Endothelial cell of umbilical vein (primary cell): ENCODE data around the gene H2AZ1. TPM values are rescaled to one million over a fixed set of nuclear protein-coding genes. Genes with fewer than 3 reads are reported as not detected.

Source experiments
- BruUV-seq: library from RNA; stranded (reverse); fragments of 400-500 nt; replicated peaks from 2 replicates; lab custom pipeline; 2021; lab: Mats Ljungman, UMichigan
- CTCF ChIA-PET: fragments of 300-600, 350-600 bp; sonication (Branson Sonifier 250); formaldehyde crosslinking; loops from one replicate; lab custom pipeline; 2021; ENCODE audit warnings: antibody characterized with exemption, inconsistent platforms; lab: Charles Lee
- POLR2A ChIA-PET: fragments of 300-600, 350-600 bp; sonication (Branson Sonifier 250); formaldehyde crosslinking; loops from one replicate; lab custom pipeline; 2021; ENCODE audit warnings: antibody characterized with exemption, inconsistent platforms; lab: Charles Lee
- DNase-seq: peaks from one replicate; pipeline ENCODE4 v3.0.0-alpha.2; 2011; ENCODE audit warnings: low read depth, low spot score
- FAIRE-seq: peaks from 2 replicates; lab custom pipeline; 2011; peaks lifted over from hg19 to GRCh38; lab: Jason Lieb, UNC
- H2AFZ ChIP-seq: 2 replicates; pipeline ENCODE4 v1.6.0; 2012; ENCODE audit warnings: low read depth, low read length, control low read depth, inconsistent platforms
- H3K27ac ChIP-seq: 2 replicates; pipeline ENCODE4 v1.5.1; 2011; ENCODE audit warnings: low read depth, mild to moderate bottlenecking, control low read depth, low read length, moderate library complexity; ENCODE audit not compliant: insufficient read depth
- H3K27me3 ChIP-seq, 2 experiments: 2 replicates each; pipeline versions ENCODE4 v1.6.0 to v1.6.1; 2011; ENCODE audit warnings: low read length in 2 of 2, mixed read lengths in 1 of 2; ENCODE audit not compliant: control insufficient read depth in 2 of 2, insufficient read depth in 2 of 2
- H3K36me3 ChIP-seq, 2 experiments: 2 replicates in 1 of 2; 3 replicates in 1 of 2; pipeline ENCODE4 v1.5.1; 2011; ENCODE audit warnings: low read length in 2 of 2, mild to moderate bottlenecking in 1 of 2, moderate library complexity in 1 of 2; ENCODE audit not compliant: control insufficient read depth in 2 of 2, insufficient read depth in 2 of 2; ENCODE audit errors: extremely low read depth in 1 of 2
- H3K4me1 ChIP-seq: 3 replicates; pipeline ENCODE4 v1.5.1; 2011; ENCODE audit warnings: mild to moderate bottlenecking, low read length; ENCODE audit not compliant: control insufficient read depth, insufficient read depth; ENCODE audit errors: extremely low read depth
- H3K4me2 ChIP-seq: 2 replicates; pipeline ENCODE4 v1.6.1; 2011; ENCODE audit warnings: low read length, control low read depth, mixed read lengths; ENCODE audit not compliant: insufficient read depth
- H3K4me3 ChIP-seq, 3 experiments: fragments of 200-600 bp in 1 of 3; sonication (generic), shearing (Covaris generic) in 1 of 3; replicated peaks in 1 of 3; 2 replicates each; pipeline ENCODE4 v1.5.1; 2011 to 2016; ENCODE audit warnings: control low read depth in 3 of 3, low read length in 3 of 3, mild to moderate bottlenecking in 2 of 3, inconsistent platforms in 1 of 3, low read depth in 1 of 3, moderate library complexity in 1 of 3; ENCODE audit not compliant: insufficient read depth in 1 of 3
- H3K79me2 ChIP-seq: 2 replicates; pipeline ENCODE4 v1.6.0; 2012; ENCODE audit warnings: low read length, inconsistent platforms; ENCODE audit not compliant: control insufficient read depth, insufficient read depth
- H3K9ac ChIP-seq: replicated peaks from 2 replicates; pipeline ENCODE3; 2011; ENCODE audit warnings: low read length, control low read depth; ENCODE audit not compliant: insufficient read depth; ENCODE audit errors: extremely low read depth
- H3K9me1 ChIP-seq: replicated peaks from 3 replicates; pipeline ENCODE4 v1.6.0; 2011; ENCODE audit warnings: mild to moderate bottlenecking, low read length; ENCODE audit not compliant: control insufficient read depth, insufficient read depth; ENCODE audit errors: extremely low read depth
- H3K9me3 ChIP-seq: replicated peaks from 2 replicates; pipeline ENCODE4 v1.5.1; 2012; ENCODE audit warnings: low read length, inconsistent platforms; ENCODE audit not compliant: control insufficient read depth, insufficient read depth
- H4K20me1 ChIP-seq: replicated peaks from 2 replicates; pipeline ENCODE3; 2011; ENCODE audit warnings: mild to moderate bottlenecking, low read length; ENCODE audit not compliant: control insufficient read depth, insufficient read depth; ENCODE audit errors: extremely low read depth
- EZH2 ChIP-seq: IDR thresholded peaks from 2 replicates; pipeline ENCODE4 v1.6.1; 2012; ENCODE audit warnings: borderline replicate concordance, low read depth, mild to moderate bottlenecking, moderate library complexity, low read length, inconsistent platforms; ENCODE audit not compliant: severe bottlenecking
- FOS ChIP-seq: IDR thresholded peaks from 2 replicates; pipeline ENCODE4 v1.6.1; 2011; ENCODE audit warnings: mild to moderate bottlenecking, low read length, moderate library complexity, borderline replicate concordance; ENCODE audit not compliant: insufficient read depth
- GATA2 ChIP-seq: IDR thresholded peaks from 2 replicates; pipeline ENCODE4 v1.7.0; 2011; ENCODE audit warnings: low read depth, mild to moderate bottlenecking, moderate library complexity, mixed read lengths, low read length; ENCODE audit not compliant: insufficient read length, insufficient read depth
- JUN ChIP-seq: IDR thresholded peaks from 2 replicates; pipeline ENCODE4 v1.6.1; 2011; ENCODE audit warnings: borderline replicate concordance, low read depth; ENCODE audit not compliant: insufficient read length, insufficient read depth
- MYC ChIP-seq: IDR thresholded peaks from one replicate; pipeline ENCODE4 v1.6.1; 2011; ENCODE audit warnings: mild to moderate bottlenecking, low read depth, low read length
- POLR2A ChIP-seq: IDR thresholded peaks from 2 replicates; pipeline ENCODE4 v1.6.1; 2012; ENCODE audit warnings: low read depth, mild to moderate bottlenecking, control low read depth, low read length
- POLR2AphosphoS5 ChIP-seq: IDR thresholded peaks from 2 replicates; pipeline ENCODE4 v1.6.1; 2012; ENCODE audit warnings: low read depth, mild to moderate bottlenecking, control low read depth, low read length, moderate library complexity; ENCODE audit not compliant: insufficient read depth
- dilution Hi-C: fragments of 300-500 bp; cut with MboI; formaldehyde crosslinking; loops from one replicate; pipeline ENCODE4 v1.15.0; 2019; ENCODE audit warnings: low sequenced_read_pairs; ENCODE audit not compliant: extremely low pct_ligation_motif_present
- intact Hi-C: fragments of 100-400 bp; cut with micrococcal nuclease; formaldehyde crosslinking; loops from one replicate; pipeline ENCODE4 v1.10.0; 2022
- polyA plus RNA-seq, 4 experiments: library from polyadenylated mRNA; depleted of rRNA in 3 of 4; stranded (reverse) in 3 of 4; unstranded in 1 of 4; fragments of >200 nt; gene quantifications; 2 replicates each; pipeline versions ENCODE4 v1.2.1 to v1.2.3, GENCODE V29; 2011 to 2012; ENCODE audit warnings: missing spikeins in 1 of 4
- total RNA-seq: library from RNA; stranded (reverse); gene quantifications from 2 replicates; pipeline ENCODE4 v1.2.3, GENCODE V29; 2021
- TF ChIP-seq, protein P1 (sequence below): IDR thresholded peaks from 2 replicates; pipeline ENCODE4 v1.6.1; 2011; ENCODE audit not compliant: insufficient read depth, insufficient read length
- TF ChIP-seq, protein P2 (sequence below), 2 donors: IDR thresholded peaks; 1 replicate in 1 of 2; 2 replicates in 1 of 2; pipeline ENCODE4 v1.5.1; 2011; ENCODE audit warnings: low read length in 2 of 2, mild to moderate bottlenecking in 2 of 2, moderate library complexity in 2 of 2, control low read depth in 1 of 2, inconsistent platforms in 1 of 2, low read depth in 1 of 2; ENCODE audit not compliant: insufficient read depth in 1 of 2; ENCODE audit errors: extremely low read depth in 1 of 2

Gene H2AZ1
- total and polyA plus RNA-seq, 2 donors (not counting 3 experiments of a cell fraction or from before 2014, with no cell fraction given): 682 to 715 TPM

DNA sequence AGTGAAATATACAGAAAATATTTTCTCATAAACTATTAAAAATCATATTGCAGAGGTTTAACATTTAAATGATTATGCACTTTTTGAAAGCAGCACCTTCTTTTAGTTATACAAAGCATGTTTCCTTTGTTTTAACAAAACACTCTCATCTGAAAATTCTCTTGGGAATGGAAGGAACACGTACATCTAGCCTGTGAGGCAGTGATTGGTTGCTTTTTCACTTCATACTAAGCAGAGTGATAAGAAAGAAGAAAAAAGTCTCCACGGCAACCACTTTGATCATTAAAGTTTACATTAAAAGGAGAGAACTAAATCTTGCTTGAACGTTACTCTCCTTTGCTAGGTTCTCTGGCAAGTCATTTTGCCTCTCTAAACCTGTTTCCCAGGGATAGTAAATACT lies 41.7 kb upstream of the H2AZ1 start:
- BruUV-seq: no TSS peak
- DNase-seq: no peak

More for the DNA sequence above, 41.7 kb upstream of the H2AZ1 start:
- Histone ChIP-seq H3K36me3 (no peaks in the 10 kb centered on the region), H3K9me1 (no peaks in the 10 kb centered on the region), H3K27ac (no peak overlapping the region), H3K4me2 (no peak overlapping the region), H3K4me3 (no peak overlapping the region), H3K27me3 (no peaks in the 10 kb centered on the region), H3K9ac (no peak overlapping the region), H3K4me1 (no peaks in the 10 kb centered on the region), H3K9me3 (no peaks in the 10 kb centered on the region), H2AFZ (no peak overlapping the region), H4K20me1 (no peaks in the 10 kb centered on the region), H3K79me2 (no peaks in the 10 kb centered on the region)
- ChIA-PET CTCF (no interaction called here), POLR2A (no interaction called here)
- dilution Hi-C loops: no loop called here
- TF ChIP-seq JUN (no peak), FOS (no peak), POLR2A (no peak), EZH2 (no peak), MYC (no peak), GATA2 (no peak), POLR2AphosphoS5 (no peak)
- TF ChIP-seq, protein P1, sequence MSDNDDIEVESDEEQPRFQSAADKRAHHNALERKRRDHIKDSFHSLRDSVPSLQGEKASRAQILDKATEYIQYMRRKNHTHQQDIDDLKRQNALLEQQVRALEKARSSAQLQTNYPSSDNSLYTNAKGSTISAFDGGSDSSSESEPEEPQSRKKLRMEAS: no peak
- TF ChIP-seq, protein P2, sequence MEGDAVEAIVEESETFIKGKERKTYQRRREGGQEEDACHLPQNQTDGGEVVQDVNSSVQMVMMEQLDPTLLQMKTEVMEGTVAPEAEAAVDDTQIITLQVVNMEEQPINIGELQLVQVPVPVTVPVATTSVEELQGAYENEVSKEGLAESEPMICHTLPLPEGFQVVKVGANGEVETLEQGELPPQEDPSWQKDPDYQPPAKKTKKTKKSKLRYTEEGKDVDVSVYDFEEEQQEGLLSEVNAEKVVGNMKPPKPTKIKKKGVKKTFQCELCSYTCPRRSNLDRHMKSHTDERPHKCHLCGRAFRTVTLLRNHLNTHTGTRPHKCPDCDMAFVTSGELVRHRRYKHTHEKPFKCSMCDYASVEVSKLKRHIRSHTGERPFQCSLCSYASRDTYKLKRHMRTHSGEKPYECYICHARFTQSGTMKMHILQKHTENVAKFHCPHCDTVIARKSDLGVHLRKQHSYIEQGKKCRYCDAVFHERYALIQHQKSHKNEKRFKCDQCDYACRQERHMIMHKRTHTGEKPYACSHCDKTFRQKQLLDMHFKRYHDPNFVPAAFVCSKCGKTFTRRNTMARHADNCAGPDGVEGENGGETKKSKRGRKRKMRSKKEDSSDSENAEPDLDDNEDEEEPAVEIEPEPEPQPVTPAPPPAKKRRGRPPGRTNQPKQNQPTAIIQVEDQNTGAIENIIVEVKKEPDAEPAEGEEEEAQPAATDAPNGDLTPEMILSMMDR (IDR thresholded peaks at IDR 0.05; ENCODE audit: extremely low read depth in 1 of 2, insufficient read depth in 1 of 2, low read depth in 1 of 2, low read length in 2 of 2): no peak
- FAIRE-seq: no peak
- intact Hi-C loops: no loop called here
